ENCODE data around the gene ANO8. TPM values are rescaled to one million over a fixed set of nuclear protein-coding genes. Genes with fewer than 3 reads are reported as not detected.

Gene ANO8
- total RNA-seq, 1 experiment from 2014 or later, result 21.9 TPM

DNA sequence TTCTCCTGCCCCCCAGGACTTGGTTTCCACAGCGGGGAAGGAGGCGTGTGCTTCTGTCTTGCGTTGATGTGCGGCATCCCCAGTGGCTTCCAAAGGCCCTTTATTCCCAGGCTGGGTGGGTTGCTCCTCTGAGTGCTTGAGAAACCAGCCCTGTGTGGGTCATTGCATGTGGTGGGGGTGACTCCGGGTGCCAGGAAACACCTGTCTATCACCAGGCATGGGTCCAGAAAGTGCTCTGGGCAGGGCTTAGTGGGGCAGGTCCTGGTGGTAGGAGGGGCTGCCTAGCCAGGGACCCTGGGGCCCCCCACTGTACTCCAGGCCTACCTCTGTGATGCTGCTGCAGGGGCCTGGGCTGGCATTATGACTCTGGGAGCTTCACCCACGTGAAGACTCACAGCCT is 15.7 kb downstream of the ANO8 start:
- H2AK5ac ChIP-seq (ENCODE audit: insufficient read length, low read length), result no peak overlapping the region
- no peak overlapping the region for H4K8ac ChIP-seq (replicated peaks; ENCODE audit: insufficient read length, low read depth, low read length)
- H3K79me1 ChIP-seq (ENCODE audit: insufficient read depth, low read depth, low read length, poor library complexity, severe bottlenecking), result no peaks in the 10 kb centered on the region
- Mint-ChIP-seq H3K36me3 (ENCODE audit: insufficient read depth in 1 of 3, low read depth in 3 of 3) (peaks cover 22 to 57% (median 41%) of the 10 kb centered on the region in 3 experiments; a peak in 6 of 7 replicates), H3K4me1 (peaks cover 3% of the 10 kb centered on the region in 2 experiments; a peak in 2 of 4 replicates), H3K27me3 (ENCODE audit: low read depth) (peaks cover 2% of the 10 kb centered on the region; the same call in 1 of the 2 replicates), H3K4me3 (no peak overlapping the region), H3K27ac (no peak overlapping the region), H3K9me3 (no peaks in the 10 kb centered on the region)
- TF ChIP-seq, protein P1, sequence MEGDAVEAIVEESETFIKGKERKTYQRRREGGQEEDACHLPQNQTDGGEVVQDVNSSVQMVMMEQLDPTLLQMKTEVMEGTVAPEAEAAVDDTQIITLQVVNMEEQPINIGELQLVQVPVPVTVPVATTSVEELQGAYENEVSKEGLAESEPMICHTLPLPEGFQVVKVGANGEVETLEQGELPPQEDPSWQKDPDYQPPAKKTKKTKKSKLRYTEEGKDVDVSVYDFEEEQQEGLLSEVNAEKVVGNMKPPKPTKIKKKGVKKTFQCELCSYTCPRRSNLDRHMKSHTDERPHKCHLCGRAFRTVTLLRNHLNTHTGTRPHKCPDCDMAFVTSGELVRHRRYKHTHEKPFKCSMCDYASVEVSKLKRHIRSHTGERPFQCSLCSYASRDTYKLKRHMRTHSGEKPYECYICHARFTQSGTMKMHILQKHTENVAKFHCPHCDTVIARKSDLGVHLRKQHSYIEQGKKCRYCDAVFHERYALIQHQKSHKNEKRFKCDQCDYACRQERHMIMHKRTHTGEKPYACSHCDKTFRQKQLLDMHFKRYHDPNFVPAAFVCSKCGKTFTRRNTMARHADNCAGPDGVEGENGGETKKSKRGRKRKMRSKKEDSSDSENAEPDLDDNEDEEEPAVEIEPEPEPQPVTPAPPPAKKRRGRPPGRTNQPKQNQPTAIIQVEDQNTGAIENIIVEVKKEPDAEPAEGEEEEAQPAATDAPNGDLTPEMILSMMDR (conservative IDR thresholded peaks at IDR 0.05), result no peak
- no peak overlapping the region for H2BK20ac ChIP-seq (ENCODE audit: low read depth, low read length, poor library complexity, severe bottlenecking)
- H4K20me1 ChIP-seq (ENCODE audit: control insufficient read depth, insufficient read depth, insufficient read length), result no peaks in the 10 kb centered on the region
- H3K4me2 ChIP-seq (ENCODE audit: insufficient read depth, insufficient read length, low read length), result no peak overlapping the region
- H3K23me2 ChIP-seq (ENCODE audit: insufficient read length, low read depth, low read length, poor library complexity, severe bottlenecking), result no peaks in the 10 kb centered on the region
- H3K18ac ChIP-seq (ENCODE audit: insufficient read length, low read depth, low read length), result no peak overlapping the region
- no peaks in the 10 kb centered on the region for H3K9me3 ChIP-seq (ENCODE audit: control insufficient read depth, low read depth, low read length)
- H3K23ac ChIP-seq (ENCODE audit: insufficient read length, low read depth, low read length), result no peak overlapping the region
- H2AFZ ChIP-seq (ENCODE audit: low read length), result no peak overlapping the region
- no peak overlapping the region for H2BK120ac ChIP-seq (ENCODE audit: low read depth, low read length, poor library complexity, severe bottlenecking)
- H3K9ac ChIP-seq (ENCODE audit: extremely low read depth, insufficient read length, low read length), result no peak overlapping the region
- no peaks in the 10 kb centered on the region for H3K79me2 ChIP-seq (ENCODE audit: insufficient read depth, low read length)
- no peak overlapping the region for H4K5ac ChIP-seq (ENCODE audit: insufficient read length, low read depth, low read length)
- no peak overlapping the region for H2BK12ac ChIP-seq (ENCODE audit: insufficient read length, low read depth, low read length)
- no peak overlapping the region for H3K4ac ChIP-seq (ENCODE audit: low read depth, low read length)
- no peak overlapping the region for H3K27ac ChIP-seq (ENCODE audit: insufficient read length, low read depth, low read length)
- H2BK15ac ChIP-seq (ENCODE audit: low read depth, low read length), result no peak overlapping the region
- WGBS (ENCODE audit: extremely low coverage, insufficient read length, low lambda C conversion rate), result no CpG with 5 or more reads among the region's 6 CpGs
- DNase-seq, result no peak
- H3K56ac ChIP-seq (ENCODE audit: insufficient read length, low read depth, low read length), result no peak overlapping the region
- no peak overlapping the region for H3T11ph ChIP-seq (ENCODE audit: low read length)
- H2BK5ac ChIP-seq (ENCODE audit: insufficient read length, low read length), result no peak overlapping the region
- no peaks in the 10 kb centered on the region for H3K4me1 ChIP-seq (ENCODE audit: insufficient read depth, low read length)
- H3K14ac ChIP-seq (ENCODE audit: insufficient read depth, low read length), result no peak overlapping the region
- H4K91ac ChIP-seq (ENCODE audit: insufficient read length, low read depth, low read length), result no peak overlapping the region
- H3K27me3 ChIP-seq (ENCODE audit: insufficient read depth, low read length), result no peaks in the 10 kb centered on the region
